HG03520 (cell line): ENCODE results near the gene TNIP2.
A peak's percentile ranks its signal among the peaks of the same experiment; 100 is the strongest.
"Not testable (repeated sequence)": the region's sequence is repeated elsewhere in the genome, so short reads cannot be mapped to it uniquely, and the experiment has no call there.

Experiments
- ATAC-seq: cut with Tn5 transposase; IDR thresholded peaks from one replicate; pipeline ENCODE4 v1.9.1; 2021; ENCODE audit warnings: mild to moderate bottlenecking, moderate library complexity; ENCODE audit not compliant: unreplicated experiment

Gene TNIP2

GRCh38 chr4:2771264-2771663 is 15.1 kb upstream of the TNIP2 start:
- ATAC-seq, result no peak

DNA sequence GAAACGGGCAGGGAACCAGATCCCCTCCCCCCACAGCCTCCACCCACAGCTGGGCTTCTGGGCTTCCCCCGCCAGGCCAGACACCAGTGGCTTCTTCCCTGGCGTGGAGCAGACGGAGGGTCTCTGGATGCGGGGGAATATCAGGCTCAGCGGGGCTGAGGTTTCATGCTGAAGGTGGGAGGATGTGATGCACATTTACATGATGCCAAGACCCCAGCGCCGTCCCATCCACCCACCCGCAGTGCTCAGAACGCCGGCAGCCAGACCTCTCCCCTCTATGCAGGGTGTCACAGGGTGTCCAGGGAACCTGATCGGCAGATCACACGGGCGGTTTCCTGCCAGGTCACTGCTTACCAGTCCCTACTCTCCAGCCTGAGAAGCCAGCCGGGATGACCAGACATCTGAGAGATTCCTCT is 12.8 kb upstream of the TNIP2 start:
- no peak for ATAC-seq

- no peak for ATAC-seq
These were observed 12.0 kb upstream of the TNIP2 start for GRCh38 chr4:2768124-2768523.

GRCh38 chr4:2767705-2768074 is 11.6 kb upstream of the TNIP2 start:
- no peak for ATAC-seq

GRCh38 chr4:2767046-2767704 is 11.0 kb upstream of the TNIP2 start:
- no peak for ATAC-seq

DNA sequence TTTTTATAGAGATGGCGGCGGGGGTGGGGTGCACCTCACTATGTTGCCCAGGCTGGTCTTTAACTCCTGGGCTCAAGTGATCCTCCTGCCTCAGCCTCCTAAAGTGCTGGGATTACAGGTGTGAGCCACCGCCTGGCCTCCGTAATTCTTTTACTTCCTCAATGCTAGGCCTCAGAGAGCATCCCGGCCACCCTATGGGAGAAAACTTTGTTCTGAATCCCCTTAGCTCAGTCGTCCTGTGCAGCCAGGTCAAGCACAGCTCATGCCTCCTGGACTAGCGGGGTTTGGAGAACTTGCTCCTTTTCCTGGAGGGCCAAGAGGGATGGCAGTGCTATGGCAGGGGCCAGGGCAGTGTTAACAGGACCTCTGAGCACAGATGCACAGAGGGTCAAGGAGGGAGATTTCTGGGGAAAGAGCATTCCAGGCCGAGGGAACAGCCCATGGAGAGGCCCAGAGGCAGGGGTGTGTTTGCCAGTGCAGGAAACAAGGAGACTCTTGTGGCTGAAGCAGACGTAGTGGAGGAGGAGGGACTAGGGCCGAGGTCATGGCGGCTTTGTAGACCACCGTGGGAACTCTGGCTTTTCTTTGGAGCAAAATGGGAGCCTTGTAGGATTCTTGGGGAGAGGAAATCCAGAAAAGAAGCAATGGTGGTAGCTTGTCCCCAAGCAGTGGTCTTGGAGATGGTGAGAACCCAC is 9.8 kb upstream of the TNIP2 start:
- no peak for ATAC-seq

DNA sequence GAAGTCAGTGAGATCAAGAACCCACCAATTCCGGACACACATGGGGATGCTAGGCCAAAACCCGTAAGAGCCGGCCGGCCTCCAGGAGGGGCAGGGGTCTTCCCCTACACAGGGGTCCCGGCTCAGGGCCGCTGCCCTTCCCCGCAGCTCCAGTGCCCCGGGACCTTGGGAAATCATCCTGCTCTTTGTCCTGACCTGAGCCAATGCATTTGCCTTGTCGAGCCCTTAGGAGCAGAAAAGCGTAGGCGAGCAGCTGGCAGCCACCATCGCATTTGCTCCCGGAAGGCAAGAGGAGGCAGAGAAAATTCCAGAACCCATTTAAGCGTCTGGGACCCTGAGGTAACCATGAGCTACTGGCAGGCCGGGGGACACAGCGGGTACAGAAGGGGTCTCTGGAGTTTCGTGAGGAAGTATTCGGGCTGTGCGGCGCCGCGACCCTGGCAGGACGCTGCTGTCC is 7.4 kb upstream of the TNIP2 start:
- ATAC-seq, result no peak

DNA sequence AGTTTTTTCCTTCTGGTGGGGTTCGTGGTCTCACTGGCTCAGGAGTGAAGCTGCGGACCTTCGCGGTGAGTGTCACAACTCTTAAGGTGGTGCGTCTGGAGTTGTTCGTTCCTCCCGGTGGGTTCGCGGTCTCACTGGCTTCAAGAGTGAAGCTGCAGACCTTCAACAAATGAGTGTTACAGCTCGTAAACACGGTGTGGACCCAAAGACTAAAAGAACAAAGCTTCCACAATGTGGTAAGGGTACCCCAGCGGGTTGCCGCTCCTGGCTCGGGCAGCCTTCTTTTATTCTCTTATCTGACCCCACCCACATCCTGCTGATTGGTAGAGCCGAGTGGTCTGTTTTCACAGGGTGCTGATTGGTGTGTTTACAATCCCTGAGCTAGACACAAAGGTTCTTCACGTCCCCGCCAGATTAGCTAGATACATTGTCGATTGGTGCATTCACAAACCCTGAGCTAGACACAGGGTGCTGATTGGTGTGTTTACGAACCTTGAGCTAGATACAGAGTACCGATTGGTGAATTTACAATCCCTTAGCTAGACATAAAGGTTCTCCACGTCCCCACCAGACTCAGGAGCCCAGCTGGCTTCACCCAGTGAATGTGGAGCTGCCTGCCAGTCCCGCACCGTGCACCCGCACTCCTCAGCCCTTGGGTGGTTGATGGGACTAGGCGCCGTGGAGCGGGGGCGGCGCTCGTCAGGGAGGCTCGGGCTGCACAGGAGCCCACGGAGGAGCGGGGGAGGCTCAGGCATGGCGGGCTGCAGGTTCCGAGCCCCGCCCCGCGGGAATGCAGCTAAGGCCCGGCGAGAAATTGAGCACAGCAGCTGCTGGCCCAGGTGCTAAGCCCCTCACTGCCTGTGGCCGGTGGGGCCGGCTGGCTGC is 6.6 kb upstream of the TNIP2 start:
- ATAC-seq, result not testable (repeated sequence)

DNA sequence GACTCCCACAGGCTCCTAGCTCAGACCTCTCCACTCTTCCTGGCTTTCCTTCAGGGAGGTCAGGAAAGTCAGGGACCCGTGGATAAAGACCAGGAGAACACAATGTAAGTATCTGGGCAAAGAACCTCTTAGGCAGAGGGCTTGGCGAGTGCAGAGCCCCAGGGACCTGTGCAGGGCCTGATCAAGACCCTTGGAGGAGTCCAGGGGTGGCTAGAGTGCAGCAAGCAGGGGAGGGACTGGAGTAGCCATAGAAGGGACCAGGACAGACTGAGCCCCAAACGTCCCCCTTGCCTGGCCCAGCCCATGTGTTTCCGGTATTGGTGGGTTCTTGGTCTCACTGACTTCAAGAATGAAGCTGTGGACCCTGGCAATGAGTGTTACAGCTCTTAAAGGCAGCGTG is 5.9 kb upstream of the TNIP2 start:
- no peak for ATAC-seq

DNA sequence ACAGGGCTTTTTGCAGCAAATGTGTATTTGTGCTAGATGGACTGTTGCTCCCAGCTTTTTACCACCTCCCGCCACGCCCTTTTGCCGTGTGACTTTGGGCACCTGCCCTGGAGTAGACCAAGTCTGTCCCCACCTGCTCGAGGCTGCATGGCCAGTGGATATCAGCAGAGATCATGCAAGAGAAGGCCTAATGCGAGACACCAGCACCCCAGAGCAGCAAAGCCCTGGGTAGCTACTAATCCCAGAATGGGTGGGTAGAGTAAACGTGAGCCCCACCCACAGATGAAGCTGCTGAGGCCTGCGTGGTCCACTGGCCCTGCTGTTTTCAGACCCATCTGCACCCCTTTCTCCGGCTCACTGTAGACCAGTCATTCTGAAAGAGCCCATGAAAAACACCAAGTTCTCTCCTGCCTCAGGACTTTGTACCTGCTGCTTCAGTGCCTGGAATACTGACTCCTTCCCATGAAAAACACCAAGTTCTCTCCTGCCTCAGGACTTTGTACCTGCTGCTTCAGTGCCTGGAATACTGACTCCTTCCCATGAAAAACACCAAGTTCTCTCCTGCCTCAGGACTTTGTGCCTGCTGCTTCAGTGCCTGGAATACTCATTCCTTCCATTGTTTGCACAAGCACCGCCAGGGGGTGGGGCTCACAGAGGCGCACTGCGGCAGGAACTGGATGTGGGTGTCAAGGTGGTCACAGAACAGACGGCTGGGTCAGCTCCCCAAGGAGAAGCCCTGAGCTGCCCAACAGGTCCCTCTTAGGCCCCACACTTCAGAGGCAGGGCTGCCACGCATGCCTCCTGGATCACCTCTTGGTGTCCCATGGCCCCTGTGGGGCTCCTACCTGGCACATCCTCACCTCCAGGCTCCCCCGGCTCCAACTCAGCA is 5.1 kb upstream of the TNIP2 start:
- ATAC-seq, result no peak

DNA sequence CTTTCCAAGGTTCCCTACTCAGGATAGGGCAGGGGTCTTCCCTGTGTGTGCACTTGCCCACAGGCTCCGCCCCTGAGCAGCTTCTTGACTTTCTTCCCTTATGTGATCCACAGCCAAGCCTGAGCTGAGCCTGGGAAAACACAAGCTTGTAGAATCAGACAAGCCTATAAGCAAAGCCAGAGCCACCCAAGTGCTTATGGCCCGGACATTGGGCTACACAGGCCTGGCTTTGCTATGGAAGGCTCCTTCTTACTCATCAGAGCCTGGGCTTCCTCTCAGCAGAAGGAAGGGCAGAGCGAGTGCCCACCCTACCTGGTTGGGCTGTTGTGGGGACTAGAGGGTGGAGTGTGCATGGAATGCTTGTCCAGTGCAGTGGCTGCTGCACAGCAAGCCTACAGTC is 1.3 kb upstream of the TNIP2 start:
- no peak for ATAC-seq

- ATAC-seq, result peak; percentile 8
These were observed 685 bp upstream of the TNIP2 start for GRCh38 chr4:2756691-2757350.

- ATAC-seq, result no peak
These were observed 1.0 kb downstream of the TNIP2 start for GRCh38 chr4:2754848-2755819.

DNA sequence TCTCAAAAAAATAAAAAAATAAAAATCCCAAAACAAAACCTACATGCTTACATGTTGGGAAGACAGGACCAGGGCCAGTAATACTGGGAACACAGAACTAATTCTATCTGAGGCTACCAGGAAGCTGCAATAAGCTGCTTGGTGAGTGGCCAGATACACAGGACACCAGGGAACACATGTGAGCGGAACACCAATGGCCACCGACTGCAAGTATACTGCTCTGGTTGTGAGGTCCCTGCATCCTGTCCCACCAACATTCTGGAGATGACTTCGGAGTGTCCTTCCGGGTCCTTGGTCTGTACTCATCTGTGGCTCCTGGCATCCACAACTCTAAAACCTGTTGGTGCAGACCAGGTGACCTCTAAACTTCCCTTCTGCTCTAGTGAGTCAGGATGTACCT is 2.7 kb downstream of the TNIP2 start:
- ATAC-seq, result no peak

- no peak for ATAC-seq
These were observed 5.2 kb downstream of the TNIP2 start for GRCh38 chr4:2750719-2751605.

DNA sequence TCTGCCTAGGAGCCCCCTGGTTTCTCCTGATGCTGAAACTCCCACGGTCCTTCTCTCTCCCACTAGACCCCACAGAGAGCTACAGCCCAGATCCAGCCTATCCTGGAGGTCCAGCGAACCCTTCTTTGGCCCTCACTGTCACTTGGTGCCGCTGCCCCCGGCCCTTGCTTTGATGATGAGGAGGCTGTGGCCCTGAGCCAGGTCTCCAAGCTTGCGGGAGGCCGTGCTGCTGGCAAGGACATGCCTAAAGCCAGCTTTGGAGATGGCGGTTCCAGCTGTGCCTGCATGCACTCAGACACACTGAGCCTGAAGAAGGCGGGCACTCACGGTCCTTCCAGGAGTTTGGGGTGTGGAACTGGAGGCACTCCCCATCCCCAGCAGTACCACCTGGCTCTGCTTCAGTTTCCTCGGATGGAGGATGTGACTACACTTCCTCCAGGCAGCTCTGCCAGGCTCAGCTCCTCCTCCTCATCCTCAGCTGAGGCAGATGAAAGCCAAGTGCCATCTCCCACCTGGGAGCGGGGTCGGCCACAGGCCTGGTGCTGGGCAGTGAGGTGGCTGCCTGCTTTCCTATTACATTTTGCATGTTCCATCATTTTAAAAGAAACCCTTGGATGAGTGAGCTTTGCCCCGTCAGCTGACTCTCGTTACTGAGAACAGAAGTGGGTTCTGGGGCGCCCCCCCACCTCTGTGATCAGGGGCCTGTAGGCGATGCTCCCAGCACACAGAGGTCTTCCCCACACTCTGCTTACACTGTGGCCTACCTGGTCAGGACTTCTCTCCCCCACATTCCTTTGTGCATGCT is 9.0 kb downstream of the TNIP2 start:
- ATAC-seq, result no peak
